GM19035 (cell line): ENCODE data around the gene ADGRL3.

Experiments used
- ATAC-seq: cut with Tn5 transposase; IDR thresholded peaks from one replicate; pipeline ENCODE4 v1.9.1; 2021; ENCODE audit not compliant: unreplicated experiment

ADGRL3 gene

GRCh38 chr4:61531188-61531587 lies 331.1 kb downstream of the ADGRL3 start:
- ATAC-seq, result no peak

- no peak for ATAC-seq
Measured at GRCh38 chr4:61532336-61533000, 332.3 kb downstream of the ADGRL3 start.

- no peak for ATAC-seq
Measured at GRCh38 chr4:61533140-61533539, 333.0 kb downstream of the ADGRL3 start.

- ATAC-seq, result no peak
Measured at GRCh38 chr4:61540944-61541343, 340.8 kb downstream of the ADGRL3 start.

GRCh38 chr4:61541459-61541858 lies 341.3 kb downstream of the ADGRL3 start:
- no peak for ATAC-seq

- ATAC-seq, result no peak
Measured at GRCh38 chr4:61543976-61544375, 343.9 kb downstream of the ADGRL3 start.

GRCh38 chr4:61545902-61546480 lies 345.9 kb downstream of the ADGRL3 start:
- no peak for ATAC-seq

- no peak for ATAC-seq
Measured at GRCh38 chr4:61549336-61549735, 349.2 kb downstream of the ADGRL3 start.

GRCh38 chr4:61553557-61554125 lies 353.5 kb downstream of the ADGRL3 start:
- no peak for ATAC-seq

GRCh38 chr4:61555789-61556188 lies 355.7 kb downstream of the ADGRL3 start:
- ATAC-seq, result no peak

- no peak for ATAC-seq
Measured at GRCh38 chr4:61556277-61556676, 356.2 kb downstream of the ADGRL3 start.

- no peak for ATAC-seq
Measured at GRCh38 chr4:61559396-61559795, 359.3 kb downstream of the ADGRL3 start.

GRCh38 chr4:61561028-61561427 lies 360.9 kb downstream of the ADGRL3 start:
- no peak for ATAC-seq

GRCh38 chr4:61571761-61572559 lies 371.8 kb downstream of the ADGRL3 start:
- no peak for ATAC-seq

- ATAC-seq, result no peak
Measured at GRCh38 chr4:61575796-61576195, 375.7 kb downstream of the ADGRL3 start.

- ATAC-seq, result no peak
Measured at GRCh38 chr4:61579786-61580185, 379.7 kb downstream of the ADGRL3 start.

GRCh38 chr4:61580721-61581377 lies 380.7 kb downstream of the ADGRL3 start:
- no peak for ATAC-seq

- no peak for ATAC-seq
Measured at GRCh38 chr4:61583696-61584095, 383.6 kb downstream of the ADGRL3 start.

GRCh38 chr4:61588621-61589402 lies 388.7 kb downstream of the ADGRL3 start:
- ATAC-seq, result no peak

GRCh38 chr4:61590881-61591280 lies 390.8 kb downstream of the ADGRL3 start:
- ATAC-seq, result no peak
